ENCODE results near the gene ATXN3. TPM values are rescaled to one million over a fixed set of nuclear protein-coding genes. Genes with fewer than 3 reads are reported as not detected.

The ATXN3 gene
- total and polyA plus RNA-seq, 2 of the 13 experiments (the other 11 are each of a cell fraction or from before 2014, with no cell fraction given): 14.9 to 17.3 TPM

- peak; percentile 87 for TF ChIP-seq CTCF (CRISPR knock-in tag; IDR thresholded peaks at IDR 0.05)
- no peak for TF ChIP-seq MEF2D (CRISPR knock-in tag; IDR thresholded peaks at IDR 0.05)
- TF ChIP-seq ZNF224 (CRISPR knock-in tag; IDR thresholded peaks at IDR 0.05): no peak
- TF ChIP-seq KLF12 (CRISPR knock-in tag; IDR thresholded peaks at IDR 0.05; ENCODE audit: borderline replicate concordance): no peak; the same call in 1 of the 2 replicates
- no peak for TF ChIP-seq ATF6 (CRISPR knock-in tag; conservative IDR thresholded peaks at IDR 0.05)
- TF ChIP-seq ZBTB43 (CRISPR knock-in tag; conservative IDR thresholded peaks at IDR 0.05): no peak
- no peak for TF ChIP-seq NFIC (IDR thresholded peaks at IDR 0.05; ENCODE audit: low read length)
- no peak for TF ChIP-seq KDM1A (CRISPR knock-in tag; IDR thresholded peaks at IDR 0.05)
- no peak for TF ChIP-seq ELF4 (CRISPR knock-in tag; IDR thresholded peaks at IDR 0.05; ENCODE audit: borderline replicate concordance)
- no peak for TF ChIP-seq NR3C1 (CRISPR knock-in tag; IDR thresholded peaks at IDR 0.05)
- no peak for TF ChIP-seq ISX (CRISPR knock-in tag; conservative IDR thresholded peaks at IDR 0.05)
- no peak for TF ChIP-seq ZNF564 (CRISPR knock-in tag; IDR thresholded peaks at IDR 0.05)
- TF ChIP-seq ARNTL (CRISPR knock-in tag; IDR thresholded peaks at IDR 0.05): peak; percentile 84
- no peak for TF ChIP-seq TRIM22 (IDR thresholded peaks at IDR 0.05)
- TF ChIP-seq E2F5 (CRISPR knock-in tag; conservative IDR thresholded peaks at IDR 0.05): no peak
- TF ChIP-seq ZNF354B (CRISPR knock-in tag; IDR thresholded peaks at IDR 0.05): no peak
- no peak for TF ChIP-seq ATRX (CRISPR knock-in tag; IDR thresholded peaks at IDR 0.05; ENCODE audit: borderline replicate concordance)
- TF ChIP-seq EP300 (IDR thresholded peaks at IDR 0.05; ENCODE audit: low read depth in 2 of 2, low read length in 2 of 2): 0 out of 4 replicates have a peak, but pooled peaks of 1 of the 2 experiments have one; percentile 15
- no peak for TF ChIP-seq EP300 (CRISPR knock-in tag; IDR thresholded peaks at IDR 0.05; ENCODE audit: borderline replicate concordance)
- TF ChIP-seq ZSCAN29 (CRISPR knock-in tag; conservative IDR thresholded peaks at IDR 0.05): no peak
- no peak for TF ChIP-seq ZNF382 (CRISPR knock-in tag; IDR thresholded peaks at IDR 0.05; ENCODE audit: borderline replicate concordance)
- no peak for TF ChIP-seq GPBP1L1 (CRISPR knock-in tag; IDR thresholded peaks at IDR 0.05)
Observed at GRCh38 chr14:92106143-92106926, at the start of gene ATXN3 (continued).

All from HepG2 (cell line).